GM12878 (cell line): ENCODE measurements around the gene IDH3G.

Source experiments
- BHLHE40 ChIP-seq, 2 experiments: fragments of 450-650 bp in 1 of 2; IDR thresholded peaks; 2 replicates each; pipeline ENCODE4 v1.6.1; 2011 to 2017; ENCODE audit warnings: low read depth in 2 of 2, borderline replicate concordance in 1 of 2, improper control_type of control experiment in 1 of 2, low read length in 1 of 2, mild to moderate bottlenecking in 1 of 2
- CTCF ChIP-seq, 3 experiments: IDR thresholded peaks in 2 of 3; conservative IDR thresholded peaks in 1 of 3; 2 replicates each; pipeline ENCODE4 v1.5.1; 2011; ENCODE audit warnings: low read depth in 3 of 3, low read length in 3 of 3, mild to moderate bottlenecking in 3 of 3, control low read depth in 2 of 3, moderate library complexity in 2 of 3, inconsistent platforms in 1 of 3, mixed read lengths in 1 of 3; ENCODE audit not compliant: control insufficient read depth in 2 of 3, insufficient read depth in 1 of 3; ENCODE audit errors: extremely low read depth in 1 of 3
- ETV6 ChIP-seq, 2 experiments: fragments of 450-650 bp in 1 of 2; IDR thresholded peaks in 1 of 2; conservative IDR thresholded peaks in 1 of 2; 2 replicates each; pipeline ENCODE4 v1.6.1; 2014; ENCODE audit warnings: antibody characterized with exemption in 1 of 2, borderline replicate concordance in 1 of 2, low read depth in 1 of 2, mild to moderate bottlenecking in 1 of 2, moderate library complexity in 1 of 2
- GABPA ChIP-seq: IDR thresholded peaks from 2 replicates; pipeline ENCODE4 v1.6.1; 2014; ENCODE audit warnings: antibody characterized with exemption, low read depth, mild to moderate bottlenecking, inconsistent platforms
- MTA2 ChIP-seq: fragments of 450-650 bp; IDR thresholded peaks from 2 replicates; pipeline ENCODE4 v1.6.1; 2016; ENCODE audit warnings: low read depth, mild to moderate bottlenecking, moderate library complexity
- POLR2A ChIP-seq: IDR thresholded peaks from 2 replicates; pipeline ENCODE4 v1.6.1; 2011; ENCODE audit warnings: low read depth, mild to moderate bottlenecking, low read length
- POLR2AphosphoS5 ChIP-seq: IDR thresholded peaks from 2 replicates; pipeline ENCODE4 v1.6.1; 2011; ENCODE audit warnings: mild to moderate bottlenecking, low read length, inconsistent platforms
- SUPT20H ChIP-seq: IDR thresholded peaks from 2 replicates; pipeline ENCODE4 v1.6.1; 2011; ENCODE audit warnings: low read depth, mild to moderate bottlenecking, low read length, moderate library complexity, borderline replicate concordance; ENCODE audit not compliant: control insufficient read depth

- TF ChIP-seq BHLHE40 (IDR thresholded peaks at IDR 0.05; ENCODE audit: borderline replicate concordance in 1 of 2, low read depth in 2 of 2, low read length in 1 of 2): peak; percentile 14 to 33; a peak in 1 of 4 replicates
- TF ChIP-seq CTCF (IDR thresholded peaks at IDR 0.05 in 2 of 3, conservative IDR thresholded peaks at IDR 0.05 in 1 of 3; ENCODE audit: control insufficient read depth in 2 of 3, extremely low read depth in 1 of 3, insufficient read depth in 1 of 3, low read depth in 3 of 3, low read length in 3 of 3): peak; percentile 79 to 90 (median 87)
- no peak for TF ChIP-seq POLR2AphosphoS5
- no peak for TF ChIP-seq GABPA
- TF ChIP-seq ETV6 (conservative IDR thresholded peaks at IDR 0.05 in 1 of 2, IDR thresholded peaks at IDR 0.05 in 1 of 2; ENCODE audit: borderline replicate concordance in 1 of 2, low read depth in 1 of 2): no peak
- no peak for TF ChIP-seq SUPT20H
- TF ChIP-seq MTA2: no peak
- TF ChIP-seq POLR2A: no peak
Observed at GRCh38 chrX:153763989-153764755, 30.0 kb downstream of the IDH3G start, which contains the start of gene PLXNB3.
